ENCODE results near the gene TMTC1. TPM values are rescaled to one million over a fixed set of nuclear protein-coding genes. Genes with fewer than 3 reads are reported as not detected.

TMTC1 gene
- total RNA-seq, 1 donor: 3.8 TPM

DNA sequence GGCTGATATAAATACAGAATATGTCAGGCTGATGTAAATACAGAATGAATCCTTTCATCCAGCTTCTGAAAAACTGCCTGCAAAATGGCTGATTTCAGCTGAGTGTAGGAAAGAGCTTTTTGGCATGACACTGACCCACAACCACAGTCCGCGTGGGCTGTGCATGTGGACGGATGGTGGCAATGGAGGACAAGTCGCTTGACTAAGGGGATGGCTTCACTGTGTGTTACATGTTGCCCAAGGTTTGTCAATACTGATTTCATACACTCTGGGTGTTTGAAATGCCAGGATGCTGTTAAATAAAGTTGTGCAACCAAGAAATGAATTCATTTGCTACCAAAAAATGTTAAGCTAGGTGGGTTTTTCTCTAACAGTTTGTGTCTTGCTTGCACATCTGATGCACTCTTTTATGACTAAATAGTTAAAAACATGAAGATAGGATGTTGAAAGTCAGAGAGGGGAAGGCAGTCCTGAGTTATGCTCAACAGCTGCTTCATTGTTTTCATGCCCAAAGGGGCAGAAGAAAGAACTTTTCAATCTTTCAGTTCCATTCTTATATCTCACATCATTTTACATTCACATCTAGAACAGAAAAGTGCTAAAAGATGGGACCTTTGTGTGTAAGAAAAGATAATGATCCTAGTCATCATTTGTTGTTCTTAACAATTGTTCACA, 249.8 kb downstream of the TMTC1 start:
- no peaks in the 10 kb centered on the region for H3K27me3 ChIP-seq (ENCODE audit: insufficient read depth, low read length)
- H3K9me3 ChIP-seq (ENCODE audit: low read depth, low read length): no peaks in the 10 kb centered on the region
- H3K4me1 ChIP-seq (ENCODE audit: insufficient read depth, low read length): no peaks in the 10 kb centered on the region
- H3K4me3 ChIP-seq (ENCODE audit: low read length): no peak overlapping the region

DNA sequence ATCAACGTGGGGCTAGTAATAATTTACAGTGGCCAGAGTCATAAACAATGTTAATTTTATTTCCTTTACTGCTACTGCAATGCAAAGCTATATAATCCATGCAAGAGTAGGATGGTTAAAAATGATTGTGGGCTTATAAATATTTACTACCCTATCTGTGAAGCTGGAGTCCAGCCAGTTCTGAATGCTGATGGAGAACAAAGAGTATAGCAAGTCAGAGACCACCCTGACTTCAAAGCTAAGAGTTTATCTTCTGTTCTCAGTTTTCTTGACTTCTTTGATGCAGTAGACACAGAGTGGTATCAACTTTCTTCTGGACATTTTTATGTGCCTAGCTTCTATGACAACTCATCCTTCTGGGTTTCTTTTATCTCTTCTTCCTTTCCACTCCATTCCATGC, 252.3 kb downstream of the TMTC1 start:
- H3K4me3 ChIP-seq (ENCODE audit: low read length): no peak overlapping the region
- no peaks in the 10 kb centered on the region for H3K9me3 ChIP-seq (ENCODE audit: low read depth, low read length)
- H3K27me3 ChIP-seq (ENCODE audit: insufficient read depth, low read length): peaks cover 6% of the 10 kb centered on the region
- no peaks in the 10 kb centered on the region for H3K4me1 ChIP-seq (ENCODE audit: insufficient read depth, low read length)

DNA sequence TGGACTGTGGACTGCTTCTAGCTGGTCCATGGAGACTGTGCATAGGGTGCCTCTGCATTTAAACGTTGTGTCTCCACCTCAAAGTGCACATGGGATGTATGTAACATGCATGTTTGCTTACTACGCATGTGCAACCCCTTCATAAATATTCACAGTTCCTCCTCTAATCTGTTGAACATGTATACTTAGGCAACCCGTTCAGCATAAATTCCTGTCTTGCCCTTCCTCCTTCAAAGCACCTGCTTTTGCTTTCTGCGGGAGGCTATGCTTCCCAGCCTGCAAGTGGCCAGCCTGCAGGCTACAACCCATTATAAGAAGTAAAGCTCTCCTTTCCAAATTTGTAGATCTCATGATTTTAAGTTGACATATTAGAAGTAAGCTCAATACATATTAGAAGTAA, 253.3 kb downstream of the TMTC1 start:
- Histone ChIP-seq H3K4me3 (ENCODE audit: low read length) (no peak overlapping the region), H3K9me3 (ENCODE audit: low read depth, low read length) (no peaks in the 10 kb centered on the region), H3K4me1 (ENCODE audit: insufficient read depth, low read length) (no peaks in the 10 kb centered on the region), H3K27me3 (ENCODE audit: insufficient read depth, low read length) (peaks cover 6% of the 10 kb centered on the region)

GRCh38 chr12:29528161-29528560, 255.6 kb downstream of the TMTC1 start:
- no peaks in the 10 kb centered on the region for H3K9me3 ChIP-seq (ENCODE audit: low read depth, low read length)
- no peaks in the 10 kb centered on the region for H3K4me1 ChIP-seq (ENCODE audit: insufficient read depth, low read length)
- no peak overlapping the region for H3K4me3 ChIP-seq (ENCODE audit: low read length)
- peaks cover 6% of the 10 kb centered on the region for H3K27me3 ChIP-seq (ENCODE audit: insufficient read depth, low read length)

DNA sequence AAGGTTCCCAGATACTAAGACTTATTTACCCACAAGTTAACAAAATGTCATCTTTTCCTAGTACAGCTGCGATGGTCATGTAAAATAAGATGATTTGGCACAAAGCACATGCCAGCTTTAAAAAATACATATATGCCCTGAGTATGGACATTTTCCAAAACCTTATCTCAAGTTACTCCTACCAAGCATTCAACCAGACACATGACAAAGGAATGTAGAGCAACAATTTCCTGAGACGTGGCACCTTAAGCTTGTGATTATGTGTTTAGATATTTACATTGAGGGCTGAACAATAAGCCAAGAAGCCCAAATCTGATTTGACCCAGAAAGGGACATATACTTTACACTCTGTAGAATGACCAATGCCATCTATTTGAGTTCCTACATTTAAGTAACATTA, 261.8 kb downstream of the TMTC1 start:
- Histone ChIP-seq H3K27me3 (ENCODE audit: insufficient read depth, low read length) (peaks cover 4% of the 10 kb centered on the region), H3K4me3 (ENCODE audit: low read length) (no peak overlapping the region), H3K4me1 (ENCODE audit: insufficient read depth, low read length) (no peaks in the 10 kb centered on the region), H3K9me3 (ENCODE audit: low read depth, low read length) (no peaks in the 10 kb centered on the region)

GRCh38 chr12:29519585-29520182, 264.1 kb downstream of the TMTC1 start:
- Histone ChIP-seq H3K9me3 (ENCODE audit: low read depth, low read length) (no peaks in the 10 kb centered on the region), H3K4me1 (ENCODE audit: insufficient read depth, low read length) (no peaks in the 10 kb centered on the region), H3K4me3 (ENCODE audit: low read length) (no peak overlapping the region), H3K27me3 (ENCODE audit: insufficient read depth, low read length) (peaks cover 4% of the 10 kb centered on the region)

GRCh38 chr12:29518407-29518806, 265.3 kb downstream of the TMTC1 start:
- no peaks in the 10 kb centered on the region for H3K4me1 ChIP-seq (ENCODE audit: insufficient read depth, low read length)
- no peaks in the 10 kb centered on the region for H3K9me3 ChIP-seq (ENCODE audit: low read depth, low read length)
- H3K27me3 ChIP-seq (ENCODE audit: insufficient read depth, low read length): peaks cover 4% of the 10 kb centered on the region
- H3K4me3 ChIP-seq (ENCODE audit: low read length): no peak overlapping the region

DNA sequence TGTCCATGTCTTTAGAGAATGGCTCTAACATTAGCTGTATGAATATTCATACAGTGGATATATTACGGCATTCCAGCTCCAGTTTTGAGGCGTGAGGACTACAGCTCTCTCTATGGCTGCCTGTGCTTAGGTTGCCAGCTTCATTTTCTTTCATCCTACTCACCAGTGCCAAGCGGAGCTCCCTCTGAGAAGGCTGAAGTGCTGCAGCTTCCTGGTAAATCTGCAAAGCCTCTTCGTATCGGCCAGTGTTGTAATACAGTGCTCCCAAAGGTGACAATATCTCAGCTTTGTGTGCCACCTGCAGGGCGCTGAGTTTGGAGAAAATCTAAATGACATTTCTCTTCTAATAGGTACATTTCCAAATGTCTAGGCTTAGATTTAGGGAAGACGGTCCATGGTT, 266.5 kb downstream of the TMTC1 start:
- H3K4me3 ChIP-seq (ENCODE audit: low read length): no peak overlapping the region
- H3K27me3 ChIP-seq (ENCODE audit: insufficient read depth, low read length): no peaks in the 10 kb centered on the region
- no peaks in the 10 kb centered on the region for H3K4me1 ChIP-seq (ENCODE audit: insufficient read depth, low read length)
- no peaks in the 10 kb centered on the region for H3K9me3 ChIP-seq (ENCODE audit: low read depth, low read length)

GRCh38 chr12:29516431-29516875, 267.3 kb downstream of the TMTC1 start:
- Histone ChIP-seq H3K27me3 (ENCODE audit: insufficient read depth, low read length) (no peaks in the 10 kb centered on the region), H3K4me3 (ENCODE audit: low read length) (no peak overlapping the region), H3K9me3 (ENCODE audit: low read depth, low read length) (no peaks in the 10 kb centered on the region), H3K4me1 (ENCODE audit: insufficient read depth, low read length) (no peaks in the 10 kb centered on the region)

DNA sequence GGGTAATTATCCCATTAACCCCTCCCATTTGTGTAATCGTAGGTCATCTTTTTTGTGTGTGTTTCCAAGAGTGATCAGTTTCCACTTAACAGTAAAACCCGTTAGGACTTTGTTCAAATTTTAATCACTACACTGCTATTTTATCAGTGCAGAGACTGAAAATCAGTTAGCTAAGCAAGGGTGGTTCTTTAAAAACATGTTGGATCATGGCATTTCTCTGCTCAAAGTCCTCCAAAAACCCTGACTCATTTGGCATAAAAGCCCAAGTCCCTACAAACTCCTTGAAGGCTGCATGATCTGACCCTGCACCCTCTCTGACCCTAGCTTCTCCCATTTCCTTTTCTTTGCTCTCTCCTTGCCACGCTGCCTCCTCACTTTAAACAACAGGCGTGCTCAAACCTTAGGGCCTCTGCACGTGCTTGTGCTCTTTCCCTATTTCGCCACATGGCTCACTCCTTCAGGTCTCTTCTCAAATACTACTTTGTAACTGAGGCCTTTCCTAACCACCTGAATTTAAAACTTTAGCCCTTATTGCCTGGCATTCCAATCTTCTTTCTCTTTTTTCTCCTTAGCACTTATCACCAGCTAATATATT, 273.1 kb downstream of the TMTC1 start:
- H3K4me3 ChIP-seq (ENCODE audit: low read length): no peak overlapping the region
- no peaks in the 10 kb centered on the region for H3K27me3 ChIP-seq (ENCODE audit: insufficient read depth, low read length)
- H3K9me3 ChIP-seq (ENCODE audit: low read depth, low read length): no peaks in the 10 kb centered on the region
- H3K4me1 ChIP-seq (ENCODE audit: insufficient read depth, low read length): no peaks in the 10 kb centered on the region

- Histone ChIP-seq H3K4me3 (ENCODE audit: low read length) (no peak overlapping the region), H3K4me1 (ENCODE audit: insufficient read depth, low read length) (no peaks in the 10 kb centered on the region), H3K27me3 (ENCODE audit: insufficient read depth, low read length) (no peaks in the 10 kb centered on the region), H3K9me3 (ENCODE audit: low read depth, low read length) (no peaks in the 10 kb centered on the region)
Measured at GRCh38 chr12:29509503-29509902, 274.2 kb downstream of the TMTC1 start.

GRCh38 chr12:29508949-29509348, 274.8 kb downstream of the TMTC1 start:
- Histone ChIP-seq H3K27me3 (ENCODE audit: insufficient read depth, low read length) (no peaks in the 10 kb centered on the region), H3K9me3 (ENCODE audit: low read depth, low read length) (no peaks in the 10 kb centered on the region), H3K4me1 (ENCODE audit: insufficient read depth, low read length) (no peaks in the 10 kb centered on the region), H3K4me3 (ENCODE audit: low read length) (no peak overlapping the region)

DNA sequence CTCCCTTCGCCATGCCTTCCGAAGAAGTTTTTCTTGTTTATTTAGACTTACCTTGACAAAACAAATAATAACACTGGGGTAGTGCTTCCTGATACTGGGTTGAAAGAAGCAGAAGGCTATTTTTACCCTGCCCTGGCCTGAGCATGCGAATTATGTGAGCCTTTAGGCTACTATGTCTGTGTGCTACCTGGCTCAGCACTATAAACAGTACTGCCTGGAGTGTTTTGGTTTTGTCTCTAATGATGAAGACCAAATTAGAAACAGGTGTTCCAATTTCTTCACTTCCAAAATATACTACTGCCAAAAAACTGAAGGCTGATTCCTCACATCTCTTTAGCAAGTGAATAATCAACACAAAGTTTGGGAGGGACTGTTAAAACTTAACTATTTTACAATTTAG, 278.6 kb downstream of the TMTC1 start:
- H3K9me3 ChIP-seq (ENCODE audit: low read depth, low read length): no peaks in the 10 kb centered on the region
- H3K4me1 ChIP-seq (ENCODE audit: insufficient read depth, low read length): no peaks in the 10 kb centered on the region
- H3K27me3 ChIP-seq (ENCODE audit: insufficient read depth, low read length): no peaks in the 10 kb centered on the region
- H3K4me3 ChIP-seq (ENCODE audit: low read length): no peak overlapping the region

- Histone ChIP-seq H3K27me3 (ENCODE audit: insufficient read depth, low read length) (no peaks in the 10 kb centered on the region), H3K4me1 (ENCODE audit: insufficient read depth, low read length) (no peaks in the 10 kb centered on the region), H3K4me3 (ENCODE audit: low read length) (no peak overlapping the region), H3K9me3 (ENCODE audit: low read depth, low read length) (no peaks in the 10 kb centered on the region)
Measured at GRCh38 chr12:29503283-29503682, 280.5 kb downstream of the TMTC1 start.

DNA sequence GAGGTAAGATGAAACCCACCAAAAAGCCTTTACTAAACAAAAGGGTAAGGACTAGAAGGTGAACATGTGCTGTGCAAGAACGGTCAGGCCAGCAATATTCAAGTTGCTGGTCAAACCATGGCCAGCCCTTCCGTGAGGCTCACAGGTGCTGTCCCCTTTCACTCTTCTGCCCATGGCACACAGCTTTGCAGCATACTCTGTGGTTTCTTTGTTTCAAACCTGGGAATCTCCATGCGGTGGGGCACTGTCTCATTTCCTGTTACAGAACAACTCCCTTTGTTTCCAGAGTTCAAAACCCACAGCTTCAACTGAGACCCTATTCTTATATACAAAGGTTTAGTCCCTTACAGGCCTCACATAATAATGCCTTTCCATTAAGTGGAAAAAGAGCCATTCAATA, 284.5 kb downstream of the TMTC1 start:
- no peaks in the 10 kb centered on the region for H3K9me3 ChIP-seq (ENCODE audit: low read depth, low read length)
- H3K27me3 ChIP-seq (ENCODE audit: insufficient read depth, low read length): peaks cover 4% of the 10 kb centered on the region
- H3K4me1 ChIP-seq (ENCODE audit: insufficient read depth, low read length): no peaks in the 10 kb centered on the region
- H3K4me3 ChIP-seq (ENCODE audit: low read length): no peak overlapping the region

DNA sequence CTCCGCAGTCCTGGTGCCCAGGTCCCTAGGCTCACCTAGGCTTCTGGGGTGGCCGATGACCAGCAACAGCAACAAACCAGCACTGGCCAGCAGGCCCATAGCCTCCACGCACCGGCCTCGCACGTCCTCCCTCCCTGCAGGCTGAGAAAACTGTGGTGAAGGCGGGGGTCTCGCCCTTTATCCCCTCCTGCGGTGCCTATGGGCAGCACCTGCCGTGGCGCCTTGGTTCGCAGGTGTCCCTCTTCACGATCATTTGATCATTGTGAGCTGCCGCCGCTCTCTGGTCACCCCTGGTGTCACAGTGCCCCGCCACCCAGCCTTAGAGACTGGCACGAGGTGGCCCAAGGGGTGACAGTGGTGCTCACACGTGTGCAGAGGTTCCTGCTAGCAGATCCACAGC, 286.2 kb downstream of the TMTC1 start, which contains the start of gene OVCH1:
OVCH1 (minus strand) TSS at position 99 of the 400 bp plus-strand sequence; CDS start at position 99, 0 bp downstream.
- Histone ChIP-seq H3K27me3 (ENCODE audit: insufficient read depth, low read length) (peaks cover 4% of the 10 kb centered on the region), H3K9me3 (ENCODE audit: low read depth, low read length) (no peaks in the 10 kb centered on the region), H3K4me1 (ENCODE audit: insufficient read depth, low read length) (no peaks in the 10 kb centered on the region), H3K4me3 (ENCODE audit: low read length) (no peak within 1 kb of the TSS)

Data from mononuclear cell (primary cell).